ENCODE results near the gene TMEM263.
"Not testable (repeated sequence)": the region's sequence is repeated elsewhere in the genome, so short reads cannot be mapped to it uniquely, and the experiment has no call there.

- TF ChIP-seq CTCF, POLR2A (IDR thresholded peaks at IDR 0.05): not testable (repeated sequence)
Observed at GRCh38 chr12:106921976-106922375, 33.7 kb upstream of the TMEM263 start.

Measured in right lobe of liver (tissue), 4 donors.